ENCODE data around the gene SLC24A1. TPM values are rescaled to one million over a fixed set of nuclear protein-coding genes. Genes with fewer than 3 reads are reported as not detected.

SLC24A1 gene
- total RNA-seq, 1 donor from 2014 or later = 4.4 TPM

GRCh38 chr15:65675551-65675950 lies 53.8 kb downstream of the SLC24A1 start:
- no peak for DNase-seq (ENCODE audit: low spot score)
- intact Hi-C loops (cut with micrococcal nuclease) = no loop called here
- Mint-ChIP-seq H3K4me3 (no peak overlapping the region), H3K27me3 (ENCODE audit: insufficient read depth) (no peaks in the 10 kb centered on the region), H3K27ac (no peak overlapping the region), H3K4me1 (ENCODE audit: low read depth) (no peaks in the 10 kb centered on the region), H3K9me3 (no peaks in the 10 kb centered on the region), H3K36me3 (ENCODE audit: low read depth) (peaks cover 20% of the 10 kb centered on the region)

GRCh38 chr15:65676123-65676522 lies 54.4 kb downstream of the SLC24A1 start:
- Mint-ChIP-seq H3K27ac (no peak overlapping the region), H3K4me3 (no peak overlapping the region), H3K36me3 (ENCODE audit: low read depth) (peaks cover 21% of the 10 kb centered on the region), H3K9me3 (no peaks in the 10 kb centered on the region), H3K27me3 (ENCODE audit: insufficient read depth) (no peaks in the 10 kb centered on the region), H3K4me1 (ENCODE audit: low read depth) (no peaks in the 10 kb centered on the region)
- intact Hi-C loops (cut with micrococcal nuclease) = no loop called here
- DNase-seq (ENCODE audit: low spot score) = no peak

DNA sequence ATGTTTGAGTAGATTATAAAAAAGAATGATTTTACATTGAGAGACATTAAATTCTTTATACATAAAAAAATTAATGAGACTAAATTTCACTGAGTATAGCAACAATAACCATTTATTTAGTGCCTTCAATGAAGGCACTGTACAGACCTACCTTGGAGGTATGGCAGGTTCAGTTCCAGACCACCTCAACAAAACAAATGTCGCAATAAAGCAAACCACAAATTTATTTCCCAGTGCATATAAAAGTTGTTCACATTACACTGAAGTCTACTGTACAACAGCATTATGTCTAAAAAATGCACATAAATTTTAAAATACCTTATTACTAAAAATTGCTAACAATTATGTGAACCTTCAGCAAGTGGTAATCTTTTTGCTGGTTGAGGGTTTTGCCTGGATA lies 58.8 kb downstream of the SLC24A1 start:
- intact Hi-C loops (cut with micrococcal nuclease) = no loop called here
- H3K9me3 Mint-ChIP-seq = no peaks in the 10 kb centered on the region
- H3K4me1 Mint-ChIP-seq (ENCODE audit: low read depth) = peaks cover 4% of the 10 kb centered on the region
- H3K36me3 Mint-ChIP-seq (ENCODE audit: low read depth) = peaks cover 19% of the 10 kb centered on the region
- DNase-seq (ENCODE audit: low spot score) = no peak
- H3K4me3 Mint-ChIP-seq = no peak overlapping the region
- H3K27me3 Mint-ChIP-seq (ENCODE audit: insufficient read depth) = no peaks in the 10 kb centered on the region
- no peak overlapping the region for H3K27ac Mint-ChIP-seq

- Mint-ChIP-seq H3K36me3 (ENCODE audit: low read depth) (peaks cover 28% of the 10 kb centered on the region), H3K9me3 (no peaks in the 10 kb centered on the region), H3K27me3 (ENCODE audit: insufficient read depth) (no peaks in the 10 kb centered on the region), H3K4me3 (no peak overlapping the region), H3K27ac (no peak overlapping the region), H3K4me1 (ENCODE audit: low read depth) (peaks cover 4% of the 10 kb centered on the region)
- intact Hi-C loops (cut with micrococcal nuclease) = no loop called here
- no peak for DNase-seq (ENCODE audit: low spot score)
Measured at GRCh38 chr15:65682404-65682911, 60.7 kb downstream of the SLC24A1 start.

DNA sequence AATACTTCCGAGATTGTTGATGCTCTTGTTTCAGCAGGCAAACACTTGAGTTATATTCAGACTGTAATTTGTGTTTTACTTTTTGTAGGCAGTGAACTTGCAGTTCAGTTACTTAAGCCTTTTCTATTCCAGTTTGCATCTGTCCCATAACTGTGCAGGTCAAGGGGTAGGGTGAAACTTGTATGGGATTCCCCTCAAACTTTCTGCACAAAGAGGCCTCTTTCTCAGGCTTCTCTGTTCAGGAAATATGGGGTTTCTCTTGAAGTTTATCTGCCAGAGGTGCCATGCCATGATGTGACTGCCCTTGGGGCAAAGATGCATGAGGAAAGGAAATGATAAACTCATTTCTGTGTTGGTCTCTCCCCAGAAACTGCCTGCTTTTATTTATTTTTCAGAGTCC lies 66.7 kb downstream of the SLC24A1 start:
- peaks cover 58% of the 10 kb centered on the region for H3K36me3 Mint-ChIP-seq (ENCODE audit: low read depth)
- peaks cover 12% of the 10 kb centered on the region for H3K4me1 Mint-ChIP-seq (ENCODE audit: low read depth)
- no peak overlapping the region for H3K27ac Mint-ChIP-seq
- intact Hi-C loops (cut with micrococcal nuclease) = no loop called here
- H3K9me3 Mint-ChIP-seq = no peaks in the 10 kb centered on the region
- H3K4me3 Mint-ChIP-seq = no peak overlapping the region
- H3K27me3 Mint-ChIP-seq (ENCODE audit: insufficient read depth) = no peaks in the 10 kb centered on the region
- DNase-seq (ENCODE audit: low spot score) = no peak

DNA sequence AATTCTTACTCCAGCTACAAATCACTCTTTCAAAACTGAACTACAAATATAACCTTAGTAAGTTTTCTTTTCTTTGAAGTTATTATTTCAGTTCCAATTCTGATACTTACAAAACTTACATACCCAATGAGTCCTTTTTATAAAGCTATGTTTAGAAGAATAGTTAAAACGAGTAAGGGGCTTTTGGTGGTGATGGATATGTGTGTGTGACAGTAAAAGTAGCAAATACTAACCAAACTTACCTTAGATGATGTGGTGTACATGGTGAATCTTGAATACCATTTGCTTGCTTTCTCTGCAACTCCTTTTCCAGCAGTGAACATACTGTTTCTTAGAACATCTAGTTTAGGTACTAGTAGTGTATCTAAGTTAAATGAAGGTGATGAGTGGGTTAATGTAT lies 68.4 kb downstream of the SLC24A1 start:
- no peak overlapping the region for H3K27ac Mint-ChIP-seq
- no peaks in the 10 kb centered on the region for H3K27me3 Mint-ChIP-seq (ENCODE audit: insufficient read depth)
- no peak for DNase-seq (ENCODE audit: low spot score)
- no peaks in the 10 kb centered on the region for H3K9me3 Mint-ChIP-seq
- intact Hi-C loops (cut with micrococcal nuclease) = no loop called here
- no peak overlapping the region for H3K4me3 Mint-ChIP-seq
- H3K4me1 Mint-ChIP-seq (ENCODE audit: low read depth) = peaks cover 8% of the 10 kb centered on the region
- H3K36me3 Mint-ChIP-seq (ENCODE audit: low read depth) = peaks cover 55% of the 10 kb centered on the region

DNA sequence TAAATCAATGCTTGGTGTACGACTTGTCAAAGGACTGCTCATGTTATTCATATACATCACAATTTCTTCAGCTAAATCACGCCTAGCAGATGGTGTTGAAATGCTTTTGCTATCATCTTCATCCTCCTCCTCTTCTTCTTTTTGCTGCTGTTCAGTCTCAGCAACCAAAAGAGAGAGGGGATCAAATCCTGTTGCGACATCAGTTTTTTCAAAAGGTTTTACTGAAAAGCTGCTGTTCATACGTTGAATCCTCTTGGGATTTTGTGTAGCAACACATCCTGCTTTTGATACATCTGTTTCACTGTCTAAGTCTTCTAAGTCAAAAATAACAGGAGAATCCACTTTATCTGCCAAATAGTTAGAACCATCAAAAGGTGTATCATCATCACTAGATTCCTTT lies 69.0 kb downstream of the SLC24A1 start:
- intact Hi-C loops (cut with micrococcal nuclease) = no loop called here
- Mint-ChIP-seq H3K36me3 (ENCODE audit: low read depth) (peaks cover 52% of the 10 kb centered on the region), H3K4me1 (ENCODE audit: low read depth) (peaks cover 8% of the 10 kb centered on the region), H3K27me3 (ENCODE audit: insufficient read depth) (no peaks in the 10 kb centered on the region), H3K9me3 (no peaks in the 10 kb centered on the region), H3K27ac (no peak overlapping the region), H3K4me3 (no peak overlapping the region)
- no peak for DNase-seq (ENCODE audit: low spot score)

DNA sequence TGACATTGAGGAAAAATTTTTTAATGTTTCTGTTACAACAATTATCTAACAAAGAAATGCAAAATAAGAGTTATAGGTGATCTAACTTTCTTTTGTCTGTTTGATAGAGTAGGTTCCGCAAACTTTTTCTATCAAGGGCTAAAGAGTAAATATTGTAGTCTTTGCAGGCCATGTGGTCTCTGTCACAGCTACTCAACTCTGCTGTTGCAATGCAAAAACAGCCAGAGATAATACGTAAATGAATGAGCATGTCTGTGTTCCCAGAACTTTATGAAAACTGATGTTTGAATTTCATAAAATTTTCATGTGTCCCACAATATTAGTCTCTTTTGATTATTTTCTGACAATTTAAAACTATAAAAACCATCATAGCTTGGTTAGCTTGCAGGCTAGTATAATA lies 73.3 kb downstream of the SLC24A1 start:
- no peak for DNase-seq (ENCODE audit: low spot score)
- H3K36me3 Mint-ChIP-seq (ENCODE audit: low read depth) = peaks cover 34% of the 10 kb centered on the region
- no peak overlapping the region for H3K27ac Mint-ChIP-seq
- no peaks in the 10 kb centered on the region for H3K4me1 Mint-ChIP-seq (ENCODE audit: low read depth)
- intact Hi-C loops (cut with micrococcal nuclease) = no loop called here
- no peaks in the 10 kb centered on the region for H3K9me3 Mint-ChIP-seq
- H3K27me3 Mint-ChIP-seq (ENCODE audit: insufficient read depth) = no peaks in the 10 kb centered on the region
- no peak overlapping the region for H3K4me3 Mint-ChIP-seq

Other genes starting within 250 kb of the SLC24A1 start
- not detected in 2 replicates for gene IGDCC3, start 243.9 kb upstream of the SLC24A1 start, total RNA-seq
- gene IGDCC4, start 199.0 kb upstream of the SLC24A1 start, total RNA-seq = 0.37 and 0.52 TPM in 2 replicates
- gene DPP8, start 104.2 kb upstream of the SLC24A1 start, total RNA-seq = 34.8 and 35.6 TPM in 2 replicates
- gene HACD3, start 91.5 kb upstream of the SLC24A1 start, total RNA-seq = 45.8 and 46.0 TPM in 2 replicates
- 47.4 and 53.3 TPM in 2 replicates for gene INTS14, start 10.8 kb upstream of the SLC24A1 start, total RNA-seq
- 50.8 and 59.0 TPM in 2 replicates for gene DENND4A, start 170.4 kb downstream of the SLC24A1 start, total RNA-seq
- 161 and 171 TPM in 2 replicates for gene RAB11A, start 247.6 kb downstream of the SLC24A1 start, total RNA-seq

Data from activated T-helper 1 cell treated with anti-CD3 and anti-CD28 coated beads, Interleukin-12 subunit alpha, Interleukin-12 subunit beta, Interleukin-2, Interleukin-4 antibody, amounts not matched to agents 30 ng/mL and 10 ng/mL and 1 ng/mL, durations not matched to agents 14 hours and 24 hours and 36 hours (primary cell).